AG04450 (cell line): Measurements from ENCODE around the gene PLEKHS1. TPM values are rescaled to one million over a fixed set of nuclear protein-coding genes. Genes with fewer than 3 reads are reported as not detected.
A peak's percentile ranks its signal among the peaks of the same experiment; 100 is the strongest.
"Not testable (repeated sequence)": the region's sequence is repeated elsewhere in the genome, so short reads cannot be mapped to it uniquely, and the experiment has no call there.

Experiments
- CTCF ChIA-PET: fragments of 300-600, 350-600 bp; formaldehyde crosslinking; extraction: SDS; loops from one replicate; lab custom pipeline; 2022; ENCODE audit warnings: antibody characterized with exemption, inconsistent platforms; lab: Charles Lee
- POLR2A ChIA-PET: fragments of 350-600 bp; formaldehyde crosslinking; extraction: SDS; loops from one replicate; lab custom pipeline; 2021; ENCODE audit warnings: antibody characterized with exemption, inconsistent platforms; lab: Yijun Ruan, JAX
- DNase-seq: peaks from one replicate; pipeline ENCODE4 v3.0.0-alpha.2; 2011; ENCODE audit warnings: low read depth, low spot score
- H3K27ac ChIP-seq: one replicate; pipeline ENCODE4 v1.5.1; 2012; ENCODE audit warnings: low read depth, low read length, control low read depth
- H3K27me3 ChIP-seq: one replicate; pipeline ENCODE4 v1.6.0; 2012; ENCODE audit warnings: low read length; ENCODE audit not compliant: control insufficient read depth, insufficient read depth
- H3K4me3 ChIP-seq: 2 replicates; pipeline ENCODE4 v1.5.1; 2011; ENCODE audit warnings: mild to moderate bottlenecking, low read depth, low read length, control low read depth
- H3K9me3 ChIP-seq: 2 replicates; pipeline ENCODE4 v1.5.1; 2012; ENCODE audit warnings: low read length; ENCODE audit not compliant: control insufficient read depth, insufficient read depth
- polyA plus RNA-seq: library from polyadenylated mRNA; depleted of rRNA; stranded (reverse); fragments of >200 nt; gene quantifications from 2 replicates; pipeline ENCODE4 v1.2.3, GENCODE V29; 2011
- TF ChIP-seq, protein P1 (sequence below): IDR thresholded peaks from 2 replicates; pipeline ENCODE4 v1.5.1; 2011; ENCODE audit warnings: low read depth, low read length, control low read depth, inconsistent platforms

Gene PLEKHS1
- polyA plus RNA-seq, 1 experiment: not detected

GRCh38 chr10:113820507-113820906 is 69.0 kb downstream of the PLEKHS1 start:
- H3K4me3 ChIP-seq: no peak overlapping the region
- peaks cover 2% of the 10 kb centered on the region for H3K27me3 ChIP-seq
- H3K27ac ChIP-seq: no peak overlapping the region
- CTCF ChIA-PET: no interaction called here
- TF ChIP-seq, protein P1, sequence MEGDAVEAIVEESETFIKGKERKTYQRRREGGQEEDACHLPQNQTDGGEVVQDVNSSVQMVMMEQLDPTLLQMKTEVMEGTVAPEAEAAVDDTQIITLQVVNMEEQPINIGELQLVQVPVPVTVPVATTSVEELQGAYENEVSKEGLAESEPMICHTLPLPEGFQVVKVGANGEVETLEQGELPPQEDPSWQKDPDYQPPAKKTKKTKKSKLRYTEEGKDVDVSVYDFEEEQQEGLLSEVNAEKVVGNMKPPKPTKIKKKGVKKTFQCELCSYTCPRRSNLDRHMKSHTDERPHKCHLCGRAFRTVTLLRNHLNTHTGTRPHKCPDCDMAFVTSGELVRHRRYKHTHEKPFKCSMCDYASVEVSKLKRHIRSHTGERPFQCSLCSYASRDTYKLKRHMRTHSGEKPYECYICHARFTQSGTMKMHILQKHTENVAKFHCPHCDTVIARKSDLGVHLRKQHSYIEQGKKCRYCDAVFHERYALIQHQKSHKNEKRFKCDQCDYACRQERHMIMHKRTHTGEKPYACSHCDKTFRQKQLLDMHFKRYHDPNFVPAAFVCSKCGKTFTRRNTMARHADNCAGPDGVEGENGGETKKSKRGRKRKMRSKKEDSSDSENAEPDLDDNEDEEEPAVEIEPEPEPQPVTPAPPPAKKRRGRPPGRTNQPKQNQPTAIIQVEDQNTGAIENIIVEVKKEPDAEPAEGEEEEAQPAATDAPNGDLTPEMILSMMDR: no peak
- DNase-seq: no peak
- POLR2A ChIA-PET: no interaction called here
- no peaks in the 10 kb centered on the region; the same call in 1 of the 2 replicates for H3K9me3 ChIP-seq

DNA sequence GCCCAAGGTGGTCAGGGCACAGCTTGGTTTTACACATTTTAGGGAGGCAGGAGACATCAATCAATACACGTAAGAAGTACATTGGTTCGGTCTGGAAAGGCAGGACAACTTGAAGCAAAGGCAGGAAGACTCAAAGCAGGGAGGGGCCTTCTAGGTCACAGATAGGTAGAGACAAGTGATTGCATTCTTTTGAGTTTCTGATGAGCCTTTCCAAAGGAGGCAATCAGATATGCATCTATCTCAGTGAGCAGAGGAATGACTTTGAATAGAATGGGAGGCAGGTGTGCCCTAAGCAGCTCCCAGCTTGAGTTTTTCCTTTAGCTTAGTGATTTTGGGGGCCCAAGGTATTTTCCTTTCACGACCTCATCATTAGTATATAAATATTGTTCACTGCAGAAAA is 69.8 kb downstream of the PLEKHS1 start:
- H3K27ac ChIP-seq, H3K4me3 ChIP-seq, H3K9me3 ChIP-seq, DNase-seq, H3K27me3 ChIP-seq, POLR2A ChIA-PET: not testable (repeated sequence)
- CTCF ChIA-PET: interaction anchor here (1.4 kb wide), 1 partner anchor 22 kb away, joined by 5 read pairs; no protein-coding TSS in a partner anchor

GRCh38 chr10:113822174-113822573 is 70.7 kb downstream of the PLEKHS1 start:
- CTCF ChIA-PET: interaction anchor here (1.4 kb wide), 1 partner anchor 23 kb away, joined by 5 read pairs; no protein-coding TSS in a partner anchor
- POLR2A ChIA-PET: no interaction called here
- H3K27me3 ChIP-seq: peaks cover 2% of the 10 kb centered on the region

GRCh38 chr10:113823389-113823788 is 71.9 kb downstream of the PLEKHS1 start:
- peaks cover 2% of the 10 kb centered on the region for H3K27me3 ChIP-seq
- no peak overlapping the region for H3K4me3 ChIP-seq
- no peak overlapping the region for H3K27ac ChIP-seq
- DNase-seq: no peak
- CTCF ChIA-PET: interaction anchor here (0.9 kb wide), 1 partner anchor 25 kb away, joined by 3 read pairs; no protein-coding TSS in a partner anchor
- no peaks in the 10 kb centered on the region; the same call in 1 of the 2 replicates for H3K9me3 ChIP-seq
- POLR2A ChIA-PET: no interaction called here
- TF ChIP-seq, protein P1: no peak

More at GRCh38 chr10:113822174-113822573, 70.7 kb downstream of the PLEKHS1 start:
- DNase-seq: no peak
- Histone ChIP-seq H3K9me3 (no peaks in the 10 kb centered on the region; the same call in 1 of the 2 replicates), H3K4me3 (no peak overlapping the region), H3K27ac (no peak overlapping the region)
- TF ChIP-seq, protein P1: no peak

DNA sequence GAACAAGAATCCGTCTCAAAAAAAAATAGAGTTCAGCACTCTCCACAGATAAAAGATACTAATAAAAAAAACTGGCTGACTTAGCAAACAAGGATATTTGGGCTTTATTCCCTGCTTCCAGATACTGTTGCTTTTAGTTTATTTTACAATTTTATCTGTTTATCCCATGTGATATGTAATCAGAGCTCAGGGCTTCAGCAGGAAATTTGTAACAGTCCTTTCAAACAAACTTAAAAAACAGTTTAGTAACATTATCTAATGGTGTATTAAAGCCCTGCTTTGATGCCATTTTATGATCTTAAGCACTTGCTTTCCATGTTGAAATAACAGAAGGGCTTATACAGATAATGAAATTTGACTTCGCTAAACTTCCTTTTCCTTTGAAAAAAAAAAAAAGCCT is 74.3 kb downstream of the PLEKHS1 start:
- ChIA-PET POLR2A (interaction anchor here (0.7 kb wide), 1 partner anchor 21 kb away, joined by 3 read pairs; no protein-coding TSS in a partner anchor), CTCF (no interaction called here)
- Histone ChIP-seq H3K27ac (no peak overlapping the region), H3K27me3 (no peaks in the 10 kb centered on the region), H3K9me3 (no peaks in the 10 kb centered on the region; the same call in 1 of the 2 replicates), H3K4me3 (no peak overlapping the region)
- TF ChIP-seq, protein P1: no peak
- DNase-seq: peak; percentile 7

- H3K9me3 ChIP-seq, DNase-seq, H3K4me3 ChIP-seq, H3K27ac ChIP-seq, POLR2A ChIA-PET, H3K27me3 ChIP-seq, CTCF ChIA-PET: not testable (repeated sequence)
Observed at GRCh38 chr10:113828567-113828966, 77.1 kb downstream of the PLEKHS1 start.
